GM12874 (cell line): Measurements from ENCODE around the gene CDH10.

Experiments
- TF ChIP-seq, protein P1 (sequence below): IDR thresholded peaks from 2 replicates; pipeline ENCODE4 v1.5.1; 2011; ENCODE audit warnings: low read depth, mild to moderate bottlenecking, control low read depth, low read length, moderate library complexity; ENCODE audit not compliant: insufficient read depth

Gene CDH10

DNA sequence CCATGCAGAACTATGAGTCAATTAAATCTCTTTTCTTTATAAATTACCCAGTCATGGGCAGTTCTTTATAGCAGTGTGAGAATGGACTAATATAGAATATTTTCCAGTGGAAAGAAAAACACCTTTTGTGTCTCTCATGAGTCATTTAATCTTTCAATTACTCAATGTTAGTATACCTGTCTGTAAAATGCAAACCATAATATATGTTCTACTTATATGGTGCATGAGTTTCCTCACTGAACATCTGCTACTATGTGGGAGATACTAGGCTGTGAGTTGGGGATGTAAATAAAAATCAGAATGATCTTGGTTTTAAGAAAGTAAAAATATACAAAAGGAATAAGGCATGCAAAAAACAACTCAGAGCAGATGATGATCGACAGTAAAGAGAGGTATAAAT, 15.0 kb downstream of the CDH10 start:
- TF ChIP-seq, protein P1, sequence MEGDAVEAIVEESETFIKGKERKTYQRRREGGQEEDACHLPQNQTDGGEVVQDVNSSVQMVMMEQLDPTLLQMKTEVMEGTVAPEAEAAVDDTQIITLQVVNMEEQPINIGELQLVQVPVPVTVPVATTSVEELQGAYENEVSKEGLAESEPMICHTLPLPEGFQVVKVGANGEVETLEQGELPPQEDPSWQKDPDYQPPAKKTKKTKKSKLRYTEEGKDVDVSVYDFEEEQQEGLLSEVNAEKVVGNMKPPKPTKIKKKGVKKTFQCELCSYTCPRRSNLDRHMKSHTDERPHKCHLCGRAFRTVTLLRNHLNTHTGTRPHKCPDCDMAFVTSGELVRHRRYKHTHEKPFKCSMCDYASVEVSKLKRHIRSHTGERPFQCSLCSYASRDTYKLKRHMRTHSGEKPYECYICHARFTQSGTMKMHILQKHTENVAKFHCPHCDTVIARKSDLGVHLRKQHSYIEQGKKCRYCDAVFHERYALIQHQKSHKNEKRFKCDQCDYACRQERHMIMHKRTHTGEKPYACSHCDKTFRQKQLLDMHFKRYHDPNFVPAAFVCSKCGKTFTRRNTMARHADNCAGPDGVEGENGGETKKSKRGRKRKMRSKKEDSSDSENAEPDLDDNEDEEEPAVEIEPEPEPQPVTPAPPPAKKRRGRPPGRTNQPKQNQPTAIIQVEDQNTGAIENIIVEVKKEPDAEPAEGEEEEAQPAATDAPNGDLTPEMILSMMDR: no peak

DNA sequence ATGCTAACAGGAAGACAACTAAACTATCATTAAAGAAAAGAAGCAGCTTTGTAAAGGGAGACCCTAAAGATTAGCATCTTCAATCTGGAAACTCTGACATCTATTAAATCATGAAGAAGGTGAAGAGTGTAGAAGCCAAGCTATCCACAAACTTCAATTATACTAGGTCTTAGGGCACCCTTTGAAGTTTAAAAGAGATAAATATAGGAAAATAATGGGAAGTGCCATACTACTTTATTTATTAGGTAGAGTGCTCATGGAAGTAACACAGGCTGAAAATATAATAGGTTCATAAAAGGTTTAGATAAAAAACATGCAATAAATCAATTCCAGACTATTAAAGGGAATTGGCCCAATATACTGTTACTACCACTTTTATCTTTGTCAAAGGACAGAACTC, 19.9 kb downstream of the CDH10 start:
- TF ChIP-seq, protein P1: no peak

DNA sequence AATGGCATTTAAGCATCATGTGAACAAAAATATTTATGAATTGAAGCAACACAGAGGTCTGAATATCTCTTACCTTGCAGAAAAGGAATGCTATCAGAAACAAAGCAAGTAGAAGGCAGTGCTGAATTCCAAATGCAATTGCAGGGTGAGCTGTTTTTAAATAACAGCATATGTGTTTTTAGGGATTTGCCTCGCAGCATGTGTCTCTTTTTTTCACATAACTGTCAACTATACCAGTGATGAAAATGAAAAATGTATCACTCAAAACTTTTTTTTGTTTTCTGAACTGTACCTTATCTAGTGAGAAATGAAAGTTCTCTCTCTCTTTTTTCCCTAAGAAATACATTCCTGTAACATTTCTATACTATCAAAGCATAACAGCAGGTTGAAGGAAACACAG, 21.2 kb downstream of the CDH10 start:
- TF ChIP-seq, protein P1: no peak

DNA sequence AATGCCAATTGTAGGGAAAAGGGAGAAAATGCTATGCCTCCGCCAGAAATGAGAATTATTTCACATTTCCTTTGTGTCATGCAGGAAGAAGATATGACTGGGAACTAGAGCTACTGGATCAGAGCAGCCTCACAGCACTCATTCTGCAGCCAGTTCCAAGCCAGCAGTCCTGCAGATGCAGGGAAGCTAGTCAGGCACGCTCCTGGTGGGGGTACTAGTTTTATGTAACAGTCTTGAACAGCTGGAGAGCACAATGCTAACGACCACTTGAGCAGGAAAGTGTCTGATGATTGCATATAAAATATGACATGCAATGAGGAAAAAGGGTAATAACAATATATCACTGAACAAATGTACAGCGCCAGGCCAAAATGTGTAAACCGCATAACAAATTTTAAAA, 21.7 kb downstream of the CDH10 start:
- TF ChIP-seq, protein P1: no peak

DNA sequence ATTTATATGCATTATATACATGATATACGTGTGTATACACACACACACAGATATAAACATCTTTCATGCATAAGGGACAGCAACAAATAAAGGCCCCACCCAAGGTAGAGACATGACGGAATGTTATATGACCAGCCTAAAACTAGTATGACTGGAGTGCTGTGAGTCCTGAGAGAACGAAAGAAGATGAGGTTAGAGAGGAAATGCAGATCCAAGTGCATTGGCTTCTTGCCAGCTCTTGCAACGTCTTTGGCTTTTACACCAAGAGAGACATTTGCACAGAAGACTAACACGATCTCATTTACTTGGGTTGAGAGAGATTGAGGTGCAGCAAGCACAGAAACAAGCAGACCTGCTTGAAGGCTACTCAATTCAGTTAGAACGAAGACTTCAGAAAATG, 23.0 kb downstream of the CDH10 start:
- TF ChIP-seq, protein P1: no peak

DNA sequence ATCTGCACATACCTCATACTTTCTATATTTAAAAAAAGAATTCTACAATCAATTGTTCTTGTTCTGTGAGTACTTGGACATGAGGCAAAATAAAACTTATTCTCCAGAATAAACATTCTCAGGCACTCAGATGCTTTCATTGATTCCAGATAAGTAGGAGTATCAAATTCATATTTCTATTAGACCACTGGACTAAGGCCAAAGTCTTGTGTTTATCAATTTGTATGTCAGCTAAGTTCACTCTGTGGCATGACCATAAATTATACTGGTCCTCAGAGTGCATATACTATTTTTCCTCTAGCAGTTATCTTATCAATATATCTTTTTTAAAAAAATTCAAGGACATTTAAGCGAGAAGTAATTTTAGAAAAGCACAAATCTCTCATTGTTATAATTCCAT, 28.2 kb downstream of the CDH10 start:
- TF ChIP-seq, protein P1: no peak

DNA sequence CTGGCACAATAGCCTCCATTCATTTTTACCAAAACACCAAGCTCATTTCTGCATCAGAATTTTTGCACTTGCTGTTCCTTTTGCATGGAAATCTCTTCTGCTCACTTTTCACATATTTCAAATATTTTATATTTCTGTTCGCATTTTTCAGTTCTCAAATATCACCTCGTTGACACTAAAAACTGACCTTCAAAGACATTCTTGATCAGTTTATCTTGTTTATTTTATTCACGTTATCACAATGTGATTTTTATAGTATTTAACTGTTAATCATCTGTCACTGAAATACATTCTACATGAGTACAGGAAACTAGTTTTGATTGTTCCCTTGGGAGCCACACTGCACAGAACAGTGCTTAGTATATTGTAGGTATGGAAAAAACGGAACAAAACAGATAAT, 29.6 kb downstream of the CDH10 start:
- TF ChIP-seq, protein P1: no peak

DNA sequence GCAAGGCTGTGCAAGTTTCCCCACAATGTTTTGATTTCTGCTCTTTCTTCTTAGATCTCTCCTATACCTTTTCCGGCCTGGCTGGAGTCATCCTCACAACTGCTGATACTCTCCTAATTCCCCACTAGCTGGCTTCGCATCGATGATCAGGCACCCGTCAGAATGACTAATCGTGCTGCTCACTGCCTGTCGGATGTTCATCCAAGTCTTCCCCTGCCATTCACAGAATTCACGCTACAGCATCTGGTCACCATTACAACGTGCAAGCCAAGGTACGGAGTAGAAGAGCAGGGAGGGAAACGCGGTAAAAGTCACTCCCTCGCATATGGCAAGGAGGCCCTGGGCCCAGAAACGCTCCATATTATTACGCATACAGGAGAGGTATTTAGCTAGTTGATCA, 35.1 kb downstream of the CDH10 start:
- TF ChIP-seq, protein P1: no peak
